NOMO-1 treated with DMSO at 0.1 percent for 48 hours (cell line): Measurements from ENCODE around the gene ACBD6.

Experiments used
- DNase-seq: peaks from one replicate; lab custom pipeline; 2025; ENCODE audit not compliant: unreplicated experiment; lab: John Stamatoyannopoulos, UW

ACBD6 gene

GRCh38 chr1:180277476-180278193, 224.7 kb downstream of the ACBD6 start:
- DNase-seq = no peak

DNA sequence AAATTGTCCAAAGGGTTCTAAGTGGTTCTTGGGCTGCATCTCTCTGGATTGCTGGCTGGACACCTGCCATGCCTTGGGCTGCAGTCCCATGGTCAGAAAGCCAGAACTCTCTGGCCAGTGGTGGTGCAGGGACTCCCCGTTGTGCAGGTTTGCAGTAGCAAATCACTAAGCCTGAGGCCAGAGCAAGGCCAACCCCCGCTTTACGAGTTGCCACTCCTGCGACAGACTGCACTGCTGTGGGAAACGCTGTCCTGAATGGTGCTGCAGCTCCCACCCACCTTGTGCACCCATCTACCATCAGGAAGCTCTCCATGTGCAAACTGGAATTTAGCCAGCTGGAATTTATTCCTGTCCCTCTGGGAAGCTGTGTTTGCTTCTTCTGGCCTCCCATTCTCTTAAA, 226.7 kb downstream of the ACBD6 start:
- no peak for DNase-seq

DNA sequence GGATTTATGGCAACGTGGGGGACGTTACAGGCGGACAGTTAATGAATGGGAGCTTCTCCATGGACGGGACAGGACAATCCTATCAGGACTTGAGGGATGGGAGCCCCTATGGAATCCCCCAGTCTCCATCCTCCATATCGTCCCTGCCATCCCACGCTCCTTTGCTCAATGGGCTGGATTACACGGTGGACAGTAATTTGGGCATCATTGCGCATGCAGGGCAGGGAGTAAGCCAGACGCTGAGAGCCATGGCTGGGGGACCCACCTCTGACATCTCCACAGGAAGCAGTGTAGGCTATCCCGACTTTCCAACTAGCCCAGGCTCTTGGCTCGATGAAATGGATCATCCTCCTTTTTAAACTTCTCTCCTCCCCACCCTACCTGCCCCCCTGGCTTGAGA, 228.2 kb downstream of the ACBD6 start:
- no peak for DNase-seq

DNA sequence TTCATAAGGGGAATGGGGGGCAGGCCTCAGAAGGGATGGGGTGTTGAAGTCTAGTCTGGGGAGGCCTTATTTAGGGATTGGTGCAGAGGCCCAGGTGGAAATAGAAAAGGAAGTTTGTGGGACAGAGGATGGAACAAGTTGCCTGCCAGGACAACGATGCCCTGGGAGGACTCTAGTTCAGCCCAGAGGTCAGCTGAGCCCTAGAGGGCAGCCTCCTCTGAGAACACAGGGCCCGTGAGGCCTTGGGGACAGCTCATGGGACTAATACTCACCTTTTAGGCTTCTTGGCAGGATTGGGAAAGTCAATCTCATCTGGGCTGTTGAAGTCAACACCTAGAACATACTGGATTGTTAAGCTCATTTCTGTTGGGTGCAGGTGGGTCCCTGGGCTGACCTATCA, 229.3 kb downstream of the ACBD6 start:
- no peak for DNase-seq

DNA sequence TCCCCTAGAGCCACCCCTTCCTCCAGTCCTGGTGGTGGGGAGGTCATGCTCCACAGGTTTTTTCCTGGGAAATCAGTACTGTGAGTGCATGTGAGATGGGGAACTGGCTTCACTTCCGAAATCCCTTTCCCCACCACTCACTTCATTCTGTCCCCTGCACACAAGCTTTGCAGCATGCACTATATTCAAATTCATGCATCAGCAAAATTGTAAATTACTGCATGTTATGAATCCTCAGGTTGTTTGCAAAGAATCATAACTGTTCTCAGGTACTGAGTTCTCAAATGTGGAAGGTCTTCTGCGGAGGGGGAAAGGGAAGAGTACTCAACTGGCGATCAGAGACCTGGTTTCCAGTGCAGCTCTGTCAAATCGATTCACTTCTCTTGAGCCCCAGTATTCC, 230.0 kb downstream of the ACBD6 start:
- DNase-seq = no peak

- DNase-seq = no peak
Measured at GRCh38 chr1:180271272-180272255, 230.8 kb downstream of the ACBD6 start.

- DNase-seq = no peak
Measured at GRCh38 chr1:180270530-180271271, 231.7 kb downstream of the ACBD6 start.

GRCh38 chr1:180269645-180270529, 232.5 kb downstream of the ACBD6 start:
- no peak for DNase-seq

- DNase-seq = no peak
Measured at GRCh38 chr1:180268556-180269075, 233.8 kb downstream of the ACBD6 start.

- no peak for DNase-seq
Measured at GRCh38 chr1:180267761-180268555, 234.4 kb downstream of the ACBD6 start.

- no peak for DNase-seq
Measured at GRCh38 chr1:180267211-180267561, 235.2 kb downstream of the ACBD6 start.

DNA sequence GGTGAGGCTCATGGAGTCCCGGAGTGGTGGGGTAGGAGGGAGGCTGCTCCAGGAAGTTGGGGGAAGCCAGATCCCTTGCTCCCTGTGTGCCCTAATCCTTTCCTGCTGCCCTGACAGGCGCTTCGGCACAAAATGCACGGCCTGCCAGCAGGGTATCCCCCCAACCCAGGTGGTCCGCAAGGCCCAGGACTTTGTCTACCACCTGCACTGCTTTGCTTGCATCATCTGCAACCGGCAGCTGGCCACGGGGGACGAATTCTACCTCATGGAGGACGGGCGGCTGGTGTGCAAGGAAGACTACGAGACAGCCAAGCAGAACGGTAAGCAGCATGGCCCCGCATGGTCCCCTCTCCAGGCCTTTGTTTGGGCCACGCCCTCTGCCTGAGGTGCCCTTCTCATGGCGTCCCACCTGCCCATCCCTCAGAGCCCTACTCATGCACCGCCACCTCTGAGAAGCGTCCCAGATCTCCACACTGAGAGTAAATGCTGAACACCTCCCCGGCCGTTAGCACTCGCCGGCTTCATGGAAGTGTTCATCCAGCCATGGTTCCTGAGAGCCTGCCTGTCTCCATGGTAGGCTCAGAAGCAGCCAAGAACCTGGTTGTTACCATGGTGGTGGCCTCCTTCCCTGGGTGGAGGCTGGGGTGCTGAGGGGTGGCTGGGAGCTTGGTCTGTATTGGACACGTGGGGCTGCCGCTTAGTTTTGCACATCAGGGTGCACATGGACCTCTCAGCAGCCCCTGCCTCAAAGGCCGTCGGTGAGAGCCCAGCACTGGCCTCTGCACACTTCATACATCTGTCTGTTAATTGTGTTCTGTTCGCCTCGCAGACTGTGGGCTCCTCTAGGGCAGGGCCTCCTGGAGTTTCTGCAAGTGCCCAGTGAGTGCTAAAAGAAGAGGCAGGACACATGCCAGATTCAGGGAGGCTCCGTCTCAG, 235.8 kb downstream of the ACBD6 start:
- no peak for DNase-seq

- DNase-seq = no peak
Measured at GRCh38 chr1:180265871-180266270, 236.5 kb downstream of the ACBD6 start.

DNA sequence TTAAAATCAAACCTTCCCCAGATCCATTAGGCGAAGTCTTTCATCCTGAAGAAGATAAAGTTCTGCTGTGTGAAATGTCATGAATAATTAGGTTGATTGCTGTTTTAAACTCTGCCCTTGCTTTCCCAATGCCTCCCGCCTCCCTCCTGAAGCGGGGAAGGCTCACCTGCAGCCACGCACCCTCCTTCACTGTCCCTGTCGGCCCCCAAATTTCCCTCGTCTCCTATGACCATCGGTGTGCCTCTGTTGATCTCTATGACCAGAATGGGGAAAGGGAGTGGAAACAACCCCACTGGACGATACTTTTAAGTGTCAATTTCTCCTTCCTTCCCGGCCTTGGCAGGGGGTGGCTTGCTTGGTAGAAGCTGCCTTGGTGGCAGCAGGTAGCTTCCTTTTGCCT, 237.2 kb downstream of the ACBD6 start:
- no peak for DNase-seq

- no peak for DNase-seq
Measured at GRCh38 chr1:180264595-180264994, 237.8 kb downstream of the ACBD6 start.

DNA sequence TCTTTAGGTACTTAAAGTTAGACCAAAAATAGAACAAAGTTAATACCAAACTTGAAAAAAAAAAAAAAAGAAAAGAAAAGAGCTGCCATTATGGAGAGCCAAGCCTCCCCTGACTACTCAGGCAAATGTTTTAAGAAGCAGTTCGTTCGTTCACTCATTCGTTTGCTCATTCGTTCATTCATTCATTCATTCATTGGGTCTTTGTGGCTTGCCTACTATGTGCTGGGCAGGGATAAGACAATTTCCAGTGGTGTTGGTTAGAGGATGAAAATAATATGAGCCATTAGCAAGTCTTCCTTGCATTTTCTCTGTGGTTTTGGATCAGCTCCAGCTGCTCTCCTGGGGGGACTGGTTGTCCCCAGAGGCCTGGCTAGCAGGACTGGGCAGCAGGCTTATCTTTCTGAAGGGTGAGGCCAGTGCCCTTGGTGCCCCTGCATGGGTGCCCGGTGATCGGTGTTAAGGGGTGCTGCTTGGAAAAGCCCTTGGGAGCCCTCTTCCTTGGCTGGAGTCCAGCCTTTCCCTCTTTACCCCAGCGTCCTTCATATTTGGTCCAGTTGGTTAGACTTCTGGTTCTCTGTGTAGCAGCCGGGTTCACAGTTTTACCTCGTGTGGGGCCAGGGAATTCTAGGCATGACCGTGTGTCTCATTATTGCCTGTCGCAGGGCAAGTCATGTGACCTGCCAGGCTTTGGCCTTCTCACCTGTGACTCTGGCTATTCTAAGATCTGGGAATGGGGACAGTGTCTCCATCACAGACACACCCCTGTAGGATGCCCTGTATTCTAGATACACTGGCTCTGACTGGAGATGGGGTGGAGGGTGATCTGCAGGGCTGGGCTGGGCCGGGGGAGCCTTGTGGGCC, 239.5 kb downstream of the ACBD6 start:
- DNase-seq = no peak

DNA sequence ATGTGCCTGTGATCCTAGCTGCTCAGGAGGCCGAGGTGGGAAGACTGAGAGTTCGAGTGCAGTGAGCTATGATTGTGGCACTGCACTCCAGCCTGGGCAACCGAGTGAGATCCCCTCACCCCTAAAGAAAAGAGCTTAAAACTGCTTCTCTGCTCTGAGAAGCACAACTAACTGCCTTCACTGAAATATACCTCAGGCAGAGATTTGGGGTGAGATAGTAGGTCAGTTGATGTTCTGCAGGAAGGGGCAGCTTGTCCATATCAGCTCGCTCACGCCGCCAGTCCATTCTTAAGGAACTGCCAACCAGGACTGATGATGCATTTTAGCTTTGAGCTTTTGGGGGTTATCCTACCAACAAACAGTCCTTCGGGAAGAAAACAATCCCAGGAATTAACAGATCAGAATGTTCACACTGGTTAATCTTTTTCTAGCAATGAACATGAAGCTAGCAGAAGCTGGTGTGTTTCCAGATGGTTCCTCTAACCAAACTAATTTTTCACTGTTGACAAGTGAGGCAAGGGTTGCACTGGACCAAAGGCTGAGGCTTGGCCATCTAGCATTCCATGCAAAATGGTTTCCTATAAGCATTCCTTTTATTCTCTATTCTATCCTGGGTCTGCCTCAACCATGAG, 240.7 kb downstream of the ACBD6 start:
- no peak for DNase-seq
